Stimulated activated effector memory CD8-positive, alpha-beta T cell treated with anti-CD3 and anti-CD28 coated beads, Interleukin-12 subunit alpha, Interleukin-12 subunit beta, amount 100 ng/mL, for 72 hours (primary cell): Measurements from ENCODE around the gene KRT81.

Source experiments
- ATAC-seq: fragments of 150-1000 bp; cut with Tn5 transposase; 2 replicates; pipeline ENCODE4 v1.10.0; 2021
- DNase-seq, 2 donors: peaks; one replicate each; pipeline ENCODE4 v3.0.0; 2021 to 2022; ENCODE audit warnings: low spot score in 2 of 2
- H3K27ac Mint-ChIP-seq: one replicate; pipeline ENCODE4 v1.8.0; 2022; ENCODE audit warnings: mild to moderate bottlenecking, mixed read lengths
- H3K36me3 Mint-ChIP-seq: one replicate; pipeline ENCODE4 v1.8.0; 2022; ENCODE audit warnings: mild to moderate bottlenecking, mixed read lengths
- H3K4me1 Mint-ChIP-seq: one replicate; pipeline ENCODE4 v1.8.0; 2022; ENCODE audit warnings: mixed read lengths
- H3K4me3 Mint-ChIP-seq: one replicate; pipeline ENCODE4 v1.8.0; 2022; ENCODE audit warnings: mild to moderate bottlenecking, mixed read lengths
- H3K9me3 Mint-ChIP-seq: one replicate; pipeline ENCODE4 v1.8.0; 2022; ENCODE audit warnings: mixed read lengths

Gene KRT81

GRCh38 chr12:52291267-52291935 is at the start of gene KRT81:
KRT81 (minus strand) TSS chr12:52291534; CDS start chr12:52291465, 69 bp downstream.
- DNase-seq (no peak), ATAC-seq (no peak)
- Mint-ChIP-seq H3K27ac (no peak within 1 kb of the TSS), H3K4me3 (no peak within 1 kb of the TSS), H3K4me1 (peaks cover 15% of the 10 kb centered on the region), H3K9me3 (no peaks in the 10 kb centered on the region), H3K36me3 (no peaks in the 10 kb centered on the region)

- Mint-ChIP-seq H3K4me1 (peaks cover 7% of the 10 kb centered on the region), H3K4me3 (no peak overlapping the region), H3K36me3 (no peaks in the 10 kb centered on the region), H3K27ac (no peak overlapping the region), H3K9me3 (peaks cover 4% of the 10 kb centered on the region)
- ATAC-seq (no peak), DNase-seq (no peak)
Observed at GRCh38 chr12:52338241-52338960, 47.1 kb upstream of the KRT81 start.

- Mint-ChIP-seq H3K4me3 (no peak overlapping the region), H3K9me3 (peaks cover 4% of the 10 kb centered on the region), H3K36me3 (no peaks in the 10 kb centered on the region), H3K4me1 (peaks cover 7% of the 10 kb centered on the region), H3K27ac (no peak overlapping the region)
- ATAC-seq, result no peak
- DNase-seq, result no peak
Observed at GRCh38 chr12:52337054-52337453, 45.7 kb upstream of the KRT81 start.

- Mint-ChIP-seq H3K36me3 (no peaks in the 10 kb centered on the region), H3K9me3 (peaks cover 4% of the 10 kb centered on the region), H3K27ac (no peak overlapping the region), H3K4me1 (peaks cover 7% of the 10 kb centered on the region), H3K4me3 (no peak overlapping the region)
- DNase-seq (no peak), ATAC-seq (no peak)
Observed at GRCh38 chr12:52336641-52337040, 45.3 kb upstream of the KRT81 start.

GRCh38 chr12:52335598-52336262 is 44.4 kb upstream of the KRT81 start:
- DNase-seq (no peak), ATAC-seq (no peak)
- H3K27ac Mint-ChIP-seq, result no peak overlapping the region
- no peaks in the 10 kb centered on the region for H3K36me3 Mint-ChIP-seq
- peaks cover 4% of the 10 kb centered on the region for H3K9me3 Mint-ChIP-seq
- no peak overlapping the region for H3K4me3 Mint-ChIP-seq
- peaks cover 7% of the 10 kb centered on the region for H3K4me1 Mint-ChIP-seq

GRCh38 chr12:52334185-52334584 is 42.9 kb upstream of the KRT81 start:
- Mint-ChIP-seq H3K4me1 (peaks cover 7% of the 10 kb centered on the region), H3K27ac (no peak overlapping the region), H3K9me3 (peaks cover 4% of the 10 kb centered on the region), H3K4me3 (no peak overlapping the region), H3K36me3 (no peaks in the 10 kb centered on the region)
- no peak for DNase-seq
- ATAC-seq, result no peak

- ATAC-seq, result no peak
- peaks cover 7% of the 10 kb centered on the region for H3K4me1 Mint-ChIP-seq
- H3K9me3 Mint-ChIP-seq, result peaks cover 4% of the 10 kb centered on the region
- no peak overlapping the region for H3K27ac Mint-ChIP-seq
- no peaks in the 10 kb centered on the region for H3K36me3 Mint-ChIP-seq
- no peak overlapping the region for H3K4me3 Mint-ChIP-seq
- DNase-seq, result no peak
Observed at GRCh38 chr12:52333321-52333720, 42.0 kb upstream of the KRT81 start.

- DNase-seq (no peak), ATAC-seq (no peak)
- Mint-ChIP-seq H3K27ac (no peak overlapping the region), H3K4me3 (no peak overlapping the region), H3K9me3 (peaks cover 4% of the 10 kb centered on the region), H3K36me3 (no peaks in the 10 kb centered on the region), H3K4me1 (peaks cover 13% of the 10 kb centered on the region)
Observed at GRCh38 chr12:52332381-52332780, 41.0 kb upstream of the KRT81 start.

GRCh38 chr12:52331833-52332232 is 40.5 kb upstream of the KRT81 start:
- Mint-ChIP-seq H3K4me3 (no peak overlapping the region), H3K27ac (no peak overlapping the region), H3K9me3 (peaks cover 4% of the 10 kb centered on the region), H3K4me1 (peaks cover 18% of the 10 kb centered on the region), H3K36me3 (no peaks in the 10 kb centered on the region)
- ATAC-seq (no peak), DNase-seq (no peak)

- Mint-ChIP-seq H3K27ac (no peak overlapping the region), H3K36me3 (no peaks in the 10 kb centered on the region), H3K4me1 (peaks cover 12% of the 10 kb centered on the region), H3K9me3 (no peaks in the 10 kb centered on the region), H3K4me3 (no peak overlapping the region)
- DNase-seq, result no peak
- no peak for ATAC-seq
Observed at GRCh38 chr12:52331039-52331438, 39.7 kb upstream of the KRT81 start.

GRCh38 chr12:52327830-52328500 is 36.6 kb upstream of the KRT81 start:
- Mint-ChIP-seq H3K9me3 (no peaks in the 10 kb centered on the region), H3K27ac (peak overlapping the region; percentile 11), H3K4me3 (no peak overlapping the region), H3K4me1 (peaks cover 12% of the 10 kb centered on the region), H3K36me3 (no peaks in the 10 kb centered on the region)
- no peak for ATAC-seq
- DNase-seq, result no peak

GRCh38 chr12:52327052-52327829 is 35.9 kb upstream of the KRT81 start:
- no peaks in the 10 kb centered on the region for H3K9me3 Mint-ChIP-seq
- peak overlapping the region; percentile 11 for H3K27ac Mint-ChIP-seq
- DNase-seq (peak; percentile 44 to 80), ATAC-seq (peak; percentile 95)
- peaks cover 12% of the 10 kb centered on the region for H3K4me1 Mint-ChIP-seq
- no peak overlapping the region for H3K4me3 Mint-ChIP-seq
- H3K36me3 Mint-ChIP-seq, result no peaks in the 10 kb centered on the region

GRCh38 chr12:52324153-52324444 is 32.8 kb upstream of the KRT81 start:
- DNase-seq, result no peak
- Mint-ChIP-seq H3K36me3 (no peaks in the 10 kb centered on the region), H3K4me3 (no peak overlapping the region), H3K9me3 (no peaks in the 10 kb centered on the region), H3K4me1 (peaks cover 12% of the 10 kb centered on the region), H3K27ac (no peak overlapping the region)
- ATAC-seq, result no peak

GRCh38 chr12:52323416-52324152 is 32.2 kb upstream of the KRT81 start:
- Mint-ChIP-seq H3K4me3 (no peak overlapping the region), H3K9me3 (no peaks in the 10 kb centered on the region), H3K36me3 (no peaks in the 10 kb centered on the region), H3K4me1 (peaks cover 12% of the 10 kb centered on the region), H3K27ac (no peak overlapping the region)
- DNase-seq (no peak), ATAC-seq (no peak)
